Neural progenitor cell (in vitro differentiated cells): ENCODE measurements around the gene CASTOR1. TPM values are rescaled to one million over a fixed set of nuclear protein-coding genes. Genes with fewer than 3 reads are reported as not detected.

Source experiments
- DNase-seq: peaks from one replicate; pipeline ENCODE4 v3.0.0-alpha.2; 2016; ENCODE audit warnings: low spot score
- H2AFZ ChIP-seq: fragments of 200-600 bp; sonication (generic); replicated peaks from 2 replicates; pipeline ENCODE4 v1.6.1; 2016; ENCODE audit warnings: antibody characterized with exemption
- H3F3A ChIP-seq: fragments of 200-600 bp; sonication (generic); 2 replicates; pipeline ENCODE4 v1.6.1; 2016; ENCODE audit warnings: antibody characterized with exemption, low read depth
- H3K27ac ChIP-seq: fragments of 200-600 bp; sonication (generic); 2 replicates; pipeline ENCODE4 v1.5.1; 2016; ENCODE audit warnings: mild to moderate bottlenecking
- H3K27me3 ChIP-seq: fragments of 200-600 bp; sonication (generic); 2 replicates; pipeline ENCODE4 v1.6.1; 2016; ENCODE audit warnings: mild to moderate bottlenecking, moderate library complexity
- H3K36me3 ChIP-seq: fragments of 200-600 bp; sonication (generic); 2 replicates; pipeline ENCODE4 v1.5.1; 2016
- H3K4me1 ChIP-seq: fragments of 200-600 bp; sonication (generic); 2 replicates; pipeline ENCODE4 v1.6.1; 2016; ENCODE audit warnings: mixed run types
- H3K4me2 ChIP-seq: fragments of 200-600 bp; sonication (generic); 2 replicates; pipeline ENCODE4 v1.6.1; 2016
- H3K4me3 ChIP-seq: fragments of 200-600 bp; sonication (generic); 2 replicates; pipeline ENCODE4 v1.5.1; 2016
- H3K79me2 ChIP-seq: fragments of 200-600 bp; sonication (generic); 2 replicates; pipeline ENCODE4 v1.6.1; 2016; ENCODE audit warnings: low read depth
- H3K9ac ChIP-seq: fragments of 200-600 bp; sonication (generic); 2 replicates; pipeline ENCODE4 v1.6.1; 2016
- H3K9me3 ChIP-seq: fragments of 200-600 bp; sonication (generic); 2 replicates; pipeline ENCODE4 v1.5.1; 2016; ENCODE audit warnings: low read depth
- H4K20me1 ChIP-seq: fragments of 200-600 bp; sonication (generic); 2 replicates; pipeline ENCODE4 v1.6.1; 2016; ENCODE audit warnings: low read depth
- H3K27ac Mint-ChIP-seq: 3 replicates; pipeline ENCODE4 v1.8.0; 2021; ENCODE audit warnings: mixed read lengths
- H3K27me3 Mint-ChIP-seq: 2 replicates; pipeline ENCODE4 v1.8.0; 2022; ENCODE audit warnings: low read depth, mild to moderate bottlenecking, inconsistent platforms, moderate library complexity, mixed read lengths; ENCODE audit not compliant: insufficient read depth
- H3K36me3 Mint-ChIP-seq: 3 replicates; pipeline ENCODE4 v1.8.0; 2021; ENCODE audit warnings: mixed read lengths
- H3K4me1 Mint-ChIP-seq: 3 replicates; pipeline ENCODE4 v1.8.0; 2021; ENCODE audit warnings: mixed read lengths
- H3K4me3 Mint-ChIP-seq: 3 replicates; pipeline ENCODE4 v1.8.0; 2021; ENCODE audit warnings: mild to moderate bottlenecking, moderate library complexity, mixed read lengths
- H3K9me3 Mint-ChIP-seq: 3 replicates; pipeline ENCODE4 v1.8.0; 2020; ENCODE audit warnings: mixed read lengths
- EZH2 ChIP-seq: fragments of 200-600 bp; sonication (generic); IDR thresholded peaks from 2 replicates; pipeline ENCODE4 v1.6.1; 2017; ENCODE audit warnings: antibody characterized with exemption, mild to moderate bottlenecking, moderate library complexity
- EZH2phosphoT487 ChIP-seq: fragments of 200-600 bp; sonication (generic); IDR thresholded peaks from 2 replicates; pipeline ENCODE4 v1.6.1; 2017; ENCODE audit warnings: antibody characterized with exemption
- total RNA-seq: library from RNA; depleted of rRNA; stranded (reverse); fragments of >200 nt; gene quantifications from 2 replicates; pipeline ENCODE4 v1.2.3, GENCODE V29; 2015; ENCODE audit warnings: low replicate concordance
- TF ChIP-seq, protein P1 (sequence below): fragments of 200-600 bp; sonication (generic); IDR thresholded peaks from 2 replicates; pipeline ENCODE4 v1.5.1; 2017; ENCODE audit warnings: antibody characterized with exemption, mild to moderate bottlenecking

The CASTOR1 gene
- total RNA-seq, 1 donor from 2014 or later: 6.2 TPM

DNA sequence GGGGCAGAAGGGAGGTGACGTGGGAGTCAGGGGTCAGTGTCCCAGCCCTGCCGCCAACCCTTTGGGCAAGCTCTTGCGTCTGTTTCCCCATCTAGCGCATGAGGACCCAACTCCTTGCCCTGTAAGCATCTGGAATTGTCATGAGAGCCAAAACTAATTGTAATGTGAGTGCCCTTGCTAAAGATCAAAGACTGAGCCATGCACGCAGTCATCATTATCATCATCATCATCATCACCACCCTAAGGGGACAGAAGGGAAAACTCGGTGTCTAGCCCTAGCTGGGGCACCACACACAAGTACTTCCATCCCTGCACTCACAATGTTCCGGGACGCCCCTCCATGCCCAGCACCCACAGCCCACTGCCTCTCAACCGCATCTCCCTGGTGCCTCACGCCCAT is 45.2 kb downstream of the CASTOR1 start:
- Mint-ChIP-seq H3K4me3 (peak overlapping the region; percentile 24), H3K4me1 (peaks cover 23% of the 10 kb centered on the region), H3K27ac (no peak overlapping the region), H3K27me3 (peaks cover 26% of the 10 kb centered on the region), H3K36me3 (no peaks in the 10 kb centered on the region), H3K9me3 (no peaks in the 10 kb centered on the region)
- TF ChIP-seq EZH2 (no peak), EZH2phosphoT487 (no peak)
- TF ChIP-seq, protein P1, sequence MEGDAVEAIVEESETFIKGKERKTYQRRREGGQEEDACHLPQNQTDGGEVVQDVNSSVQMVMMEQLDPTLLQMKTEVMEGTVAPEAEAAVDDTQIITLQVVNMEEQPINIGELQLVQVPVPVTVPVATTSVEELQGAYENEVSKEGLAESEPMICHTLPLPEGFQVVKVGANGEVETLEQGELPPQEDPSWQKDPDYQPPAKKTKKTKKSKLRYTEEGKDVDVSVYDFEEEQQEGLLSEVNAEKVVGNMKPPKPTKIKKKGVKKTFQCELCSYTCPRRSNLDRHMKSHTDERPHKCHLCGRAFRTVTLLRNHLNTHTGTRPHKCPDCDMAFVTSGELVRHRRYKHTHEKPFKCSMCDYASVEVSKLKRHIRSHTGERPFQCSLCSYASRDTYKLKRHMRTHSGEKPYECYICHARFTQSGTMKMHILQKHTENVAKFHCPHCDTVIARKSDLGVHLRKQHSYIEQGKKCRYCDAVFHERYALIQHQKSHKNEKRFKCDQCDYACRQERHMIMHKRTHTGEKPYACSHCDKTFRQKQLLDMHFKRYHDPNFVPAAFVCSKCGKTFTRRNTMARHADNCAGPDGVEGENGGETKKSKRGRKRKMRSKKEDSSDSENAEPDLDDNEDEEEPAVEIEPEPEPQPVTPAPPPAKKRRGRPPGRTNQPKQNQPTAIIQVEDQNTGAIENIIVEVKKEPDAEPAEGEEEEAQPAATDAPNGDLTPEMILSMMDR: no peak
- no peaks in the 10 kb centered on the region for H3K79me2 ChIP-seq
- peaks cover 11% of the 10 kb centered on the region for H3K4me1 ChIP-seq
- H3K36me3 ChIP-seq: no peaks in the 10 kb centered on the region
- no peak for DNase-seq
- H3K27me3 ChIP-seq: peaks cover 30% of the 10 kb centered on the region
- H3K9ac ChIP-seq: no peak overlapping the region
- H3K27ac ChIP-seq: no peak overlapping the region
- H3F3A ChIP-seq: no peaks in the 10 kb centered on the region
- H2AFZ ChIP-seq: no peak overlapping the region
- no peaks in the 10 kb centered on the region for H4K20me1 ChIP-seq
- no peaks in the 10 kb centered on the region for H3K9me3 ChIP-seq
- H3K4me3 ChIP-seq: no peak overlapping the region
- no peak overlapping the region for H3K4me2 ChIP-seq

DNA sequence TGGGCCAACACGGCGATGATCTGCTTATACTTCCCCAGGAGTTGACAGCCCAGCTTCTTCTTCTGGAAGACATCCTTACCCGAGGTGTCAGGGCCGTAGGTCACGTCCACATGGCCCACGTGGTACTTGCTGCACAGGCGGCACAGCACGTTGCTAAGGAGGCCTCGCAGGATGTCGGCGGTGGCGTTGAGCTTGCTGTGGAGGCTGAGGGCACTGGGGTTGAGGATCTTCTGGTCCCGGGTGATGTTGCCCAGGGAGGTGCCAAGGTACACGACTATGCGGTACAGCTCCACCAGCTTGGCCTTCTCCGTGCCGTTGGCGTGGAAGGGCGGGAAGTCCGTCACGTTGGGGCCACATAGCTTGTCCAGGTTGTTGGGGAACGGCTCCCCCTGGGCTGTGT is 45.6 kb downstream of the CASTOR1 start:
- H3K79me2 ChIP-seq: no peaks in the 10 kb centered on the region
- no peak overlapping the region for H3K4me2 ChIP-seq
- H4K20me1 ChIP-seq: no peaks in the 10 kb centered on the region
- no peak overlapping the region for H3K9ac ChIP-seq
- no peaks in the 10 kb centered on the region for H3K9me3 ChIP-seq
- H3K36me3 ChIP-seq: no peaks in the 10 kb centered on the region
- Mint-ChIP-seq H3K9me3 (no peaks in the 10 kb centered on the region), H3K27me3 (peaks cover 24% of the 10 kb centered on the region), H3K4me3 (no peak overlapping the region), H3K36me3 (no peaks in the 10 kb centered on the region), H3K4me1 (peaks cover 26% of the 10 kb centered on the region), H3K27ac (no peak overlapping the region)
- H3F3A ChIP-seq: no peaks in the 10 kb centered on the region
- no peak overlapping the region for H3K4me3 ChIP-seq
- H3K4me1 ChIP-seq: peaks cover 7% of the 10 kb centered on the region
- H3K27me3 ChIP-seq: peaks cover 30% of the 10 kb centered on the region
- TF ChIP-seq EZH2: no peak
- TF ChIP-seq EZH2phosphoT487: no peak
- H3K27ac ChIP-seq: no peak overlapping the region
- H2AFZ ChIP-seq: no peak overlapping the region
- no peak for DNase-seq

DNA sequence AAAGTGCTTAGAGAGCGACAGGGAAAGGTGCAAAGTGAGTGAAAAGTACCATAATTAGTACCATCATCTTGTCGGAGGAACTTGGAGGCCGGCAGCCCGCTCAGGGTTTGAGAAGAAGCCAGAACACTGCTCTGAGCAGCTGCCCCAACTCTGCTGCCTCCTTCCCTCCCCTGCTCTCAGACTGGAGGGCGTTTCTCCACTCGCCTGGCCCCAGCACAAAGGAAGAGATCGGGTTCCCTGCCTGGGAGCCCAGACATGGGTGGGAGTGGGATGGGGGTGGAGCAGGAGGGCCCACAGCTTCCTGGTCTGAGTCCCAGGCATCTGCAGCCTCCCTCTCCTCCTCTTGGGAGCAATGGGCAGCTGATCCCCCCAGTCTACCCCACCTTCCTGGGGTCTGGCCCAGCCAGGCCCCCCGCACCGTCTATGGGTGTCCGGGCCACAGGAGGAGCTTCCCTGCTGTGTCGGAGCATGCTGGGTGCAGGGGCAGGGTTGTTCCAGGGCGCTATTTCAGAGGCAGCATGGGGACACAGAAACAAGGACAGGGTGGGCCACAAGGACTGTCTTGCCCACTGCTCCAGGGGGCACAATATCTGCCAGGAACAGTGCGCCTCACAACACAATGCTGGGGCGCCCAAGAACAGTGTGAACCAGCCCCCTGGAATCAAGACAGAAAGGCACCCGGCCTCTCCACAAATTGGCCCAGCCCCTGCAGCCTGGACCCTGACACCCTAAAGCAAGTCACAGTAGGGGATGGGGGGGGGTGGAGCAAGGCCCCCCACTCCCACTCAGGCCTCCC is 47.5 kb downstream of the CASTOR1 start:
- Histone ChIP-seq H3K9ac (no peak overlapping the region), H3K9me3 (no peaks in the 10 kb centered on the region), H3K27me3 (peaks cover 18% of the 10 kb centered on the region), H2AFZ (no peak overlapping the region), H3K4me1 (peaks cover 11% of the 10 kb centered on the region), H4K20me1 (no peaks in the 10 kb centered on the region), H3K79me2 (no peaks in the 10 kb centered on the region), H3K36me3 (no peaks in the 10 kb centered on the region), H3F3A (no peaks in the 10 kb centered on the region), H3K27ac (no peak overlapping the region), H3K4me3 (no peak overlapping the region), H3K4me2 (no peak overlapping the region)
- TF ChIP-seq EZH2phosphoT487 (no peak), EZH2 (no peak)
- TF ChIP-seq, protein P1: no peak
- Mint-ChIP-seq H3K27me3 (peaks cover 13% of the 10 kb centered on the region), H3K4me3 (no peak overlapping the region), H3K27ac (peak overlapping the region; percentile 50), H3K4me1 (peaks cover 24% of the 10 kb centered on the region), H3K36me3 (no peaks in the 10 kb centered on the region), H3K9me3 (peaks cover 2% of the 10 kb centered on the region)
- no peak for DNase-seq
